Measurements from ENCODE around the gene PIK3C3. TPM values are rescaled to one million over a fixed set of nuclear protein-coding genes. Genes with fewer than 3 reads are reported as not detected.

Gene PIK3C3
- total RNA-seq (2011; cell fraction: chromatin; rRNA removed; ENCODE audit: low replicate concordance) = 90.0 and 150 TPM in 2 replicates
- total RNA-seq (2011; cell fraction: nucleolus; rRNA removed) = 49.4 and 79.4 TPM in 2 replicates
- 98.9 and 122 TPM in 2 replicates for total RNA-seq (2011; cell fraction: nucleoplasm; rRNA removed)
- 26.9 and 27.0 TPM in 2 replicates for total RNA-seq (2014; rRNA removed)
- 51.8 and 58.1 TPM in 2 replicates for total RNA-seq (2014; rRNA removed; fragmentation: Illumina TruSeq; extraction: Trizol)
- 26.1 and 28.6 TPM in 2 replicates for total RNA-seq (2015; rRNA removed; fragmentation: Illumina TruSeq; extraction: Trizol)
- total RNA-seq (2021) = 44.7 and 47.3 TPM in 2 replicates
- polyA plus RNA-seq (2011; rRNA removed) = 85.5 and 101 TPM in 2 replicates
- 18.9 and 34.8 TPM in 2 replicates for polyA plus RNA-seq (2011; cell fraction: cytosol; rRNA removed)
- 62.1 and 96.2 TPM in 2 replicates for polyA plus RNA-seq (2011; cell fraction: nucleus; rRNA removed)
- polyA plus RNA-seq (2012) = 26.2 and 40.0 TPM in 2 replicates
- polyA plus RNA-seq (2014; fragmentation: Illumina TruSeq; extraction: Trizol) = 35.7 and 39.3 TPM in 2 replicates
- 10 to 100 TPM; 42.0 to 56.3 TPM for polyA plus RNA-seq (2014; fragmentation: Nextera tagmentation; extraction: Ambion mirVana)
- 42.9 and 47.2 TPM in 2 replicates for polyA plus RNA-seq (2014; rRNA removed)
- 161 and 167 TPM in 2 replicates for polyA minus RNA-seq (2011; rRNA and poly(A)+ RNA removed)
- polyA minus RNA-seq (2011; cell fraction: cytosol; rRNA and poly(A)+ RNA removed) = 27.3 and 31.6 TPM in 2 replicates
- polyA minus RNA-seq (2011; cell fraction: nucleus; rRNA and poly(A)+ RNA removed) = 65.0 and 129 TPM in 2 replicates
- percentile 75 among the genes with signal in this experiment for Bru-seq, nascent RNA
- percentile 80 among the genes with signal in this experiment for BruChase-seq, experiment 1, labeled RNA remaining after a 2-hour chase
- BruChase-seq, experiment 2, labeled RNA remaining after a 6-hour chase = percentile 78 among the genes with signal in this experiment
- long read RNA-seq, experiment 1, full-length matches to known transcripts = 33 of 73 reads
- long read RNA-seq, experiment 1, partial matches to known transcripts = 25 of 73 reads
- long read RNA-seq, experiment 1, other reads (novel, unspliced or antisense) = 15 of 73 reads
- long read RNA-seq, experiment 2, full-length matches to known transcripts = 6 of 15 reads
- long read RNA-seq, experiment 2, partial matches to known transcripts = 4 of 15 reads
- long read RNA-seq, experiment 2, other reads (novel, unspliced or antisense) = 5 of 15 reads
- long read RNA-seq, experiment 3, full-length matches to known transcripts = 11 of 30 reads
- long read RNA-seq, experiment 3, partial matches to known transcripts = 15 of 30 reads
- long read RNA-seq, experiment 3, other reads (novel, unspliced or antisense) = 4 of 30 reads

GRCh38 chr18:41954827-41955613 lies at the start of gene PIK3C3:
Gene PIK3C3 (plus strand): TSS chr18:41955234. CDS start chr18:41955292, 58 bp downstream.
- Histone ChIP-seq H4K20me1 (replicated peaks; ENCODE audit: control insufficient read depth, insufficient read depth, low read length) (no peaks in the 10 kb centered on the region), H3K27me3 (ENCODE audit: control insufficient read depth in 2 of 2, insufficient read depth in 2 of 2, low read length in 2 of 2) (no peaks in the 10 kb centered on the region), H3K9me3 (replicated peaks; ENCODE audit: control insufficient read depth, insufficient read depth, low read depth, low read length) (no peaks in the 10 kb centered on the region), H2AFZ (ENCODE audit: low read depth, low read length) (peak within 1 kb of the TSS; percentile 91), H3K4me1 (replicated peaks in 1 of 2; ENCODE audit: control insufficient read depth in 2 of 2, insufficient read depth in 2 of 2, low read length in 2 of 2) (no peaks in the 10 kb centered on the region; a peak in 1 of 5 replicates), H3K4me2 (ENCODE audit: insufficient read depth, low read length) (peak within 1 kb of the TSS; percentile 86), H3K9ac (ENCODE audit: insufficient read depth in 1 of 2, low read depth in 2 of 2, low read length in 2 of 2) (peak within 1 kb of the TSS; percentile 77 to 93), H3K27ac (ENCODE audit: extremely low read depth, low read depth, low read length) (peak within 1 kb of the TSS; percentile 64), H3K4me3 (peak within 1 kb of the TSS; percentile 66), H3K9me1 (ENCODE audit: control insufficient read depth, insufficient read depth, low read length) (no peaks in the 10 kb centered on the region), H3K36me3 (ENCODE audit: control insufficient read depth, insufficient read depth, low read length) (peaks cover 28% of the 10 kb centered on the region), H3K79me2 (ENCODE audit: control insufficient read depth, insufficient read depth, low read length) (peaks cover 37% of the 10 kb centered on the region)
- under 1% methylated on average over 38 of the region's 38 CpGs for WGBS (ENCODE audit: insufficient coverage, low coverage, missing lambda C conversion rate)
- in situ Hi-C loops (cut with MboI) = no loop called here
- peak; percentile 96 for FAIRE-seq
- DNase-seq (ENCODE audit: extremely low read depth in 1 of 4, low spot score in 3 of 4) = peak; percentile 96 to 100 (median 98)
- intact Hi-C loops (cut with micrococcal nuclease) = loop anchor here (5.0 kb wide), 1 partner anchor 37 kb away; no protein-coding TSS in a partner anchor
- no TSS peak for BruUV-seq (replicated peaks)
- ATAC-seq = peak; percentile 95
- ChIA-PET CTCF (ENCODE audit: low intra/inter-chr PET ratio) (no interaction called here), POLR2A (interaction anchor here (0.6 to 1.2 kb wide), 5 partner anchors 12 to 93 kb away, joined by 3 to 6 read pairs (median 3); no protein-coding TSS in a partner anchor)
- TF ChIP-seq ZNF695 (CRISPR knock-in tag; IDR thresholded peaks at IDR 0.05) (no peak), ATF7 (IDR thresholded peaks at IDR 0.05) (peak; percentile 74), ZC3H8 (IDR thresholded peaks at IDR 0.05) (no peak), MNT (conservative IDR thresholded peaks at IDR 0.05) (peak; percentile 70 to 88), SRSF1 (IDR thresholded peaks at IDR 0.05; ENCODE audit: low read depth, low read length) (peak; percentile 82; the same call in 1 of the 2 replicates), KAT2B (IDR thresholded peaks at IDR 0.05; ENCODE audit: low read depth, low read length) (peak; percentile 56), HDAC3 (IDR thresholded peaks at IDR 0.05; ENCODE audit: borderline replicate concordance, partially characterized antibody) (no peak), NEUROD1 (IDR thresholded peaks at IDR 0.05; ENCODE audit: borderline replicate concordance, low read depth, low read length, partially characterized antibody) (peak; percentile 71), RBM25 (IDR thresholded peaks at IDR 0.05; ENCODE audit: low read depth, low read length, severe bottlenecking) (peak; percentile 62), ZFP91 (CRISPR knock-in tag; IDR thresholded peaks at IDR 0.05) (peak; percentile 91), MAFF (IDR thresholded peaks at IDR 0.05; ENCODE audit: low read length) (peak; percentile 7; the same call in 1 of the 2 replicates)
